ENCODE data around the gene BLNK. TPM values are rescaled to one million over a fixed set of nuclear protein-coding genes. Genes with fewer than 3 reads are reported as not detected.

Gene BLNK
- total and polyA plus RNA-seq, 9 of the 15 experiments (the other 6 are each of a cell fraction or from before 2014, with no cell fraction given) = not detected

DNA sequence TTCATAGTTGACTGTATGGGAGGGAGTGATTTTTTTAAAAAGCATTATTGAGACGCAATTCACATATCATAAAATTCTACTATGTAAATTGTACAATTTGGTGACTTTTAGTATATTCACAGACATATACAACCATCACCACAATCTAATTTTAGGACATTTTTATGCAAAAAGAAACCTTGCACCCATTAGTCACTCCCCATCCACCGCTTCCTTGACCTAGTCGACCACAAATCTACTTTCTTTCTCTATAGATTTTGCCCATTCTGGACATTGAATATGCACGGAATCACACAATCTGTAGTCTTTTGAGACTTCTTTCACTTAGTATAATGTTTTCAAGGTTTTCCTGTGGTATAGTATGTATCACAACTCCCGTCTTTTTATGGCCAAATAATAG lies 54.6 kb downstream of the BLNK start (continued):
- TF ChIP-seq ATF4 (CRISPR knock-in tag; IDR thresholded peaks at IDR 0.05) = no peak
- TF ChIP-seq THRA (IDR thresholded peaks at IDR 0.05) = no peak
- no peak for TF ChIP-seq KAT7 (CRISPR knock-in tag; IDR thresholded peaks at IDR 0.05; ENCODE audit: borderline replicate concordance)
- no peak for TF ChIP-seq ETS2 (tag; IDR thresholded peaks at IDR 0.05; ENCODE audit: borderline replicate concordance, poor library complexity, severe bottlenecking)

- no TSS peak for BruUV-seq (replicated peaks)
- in situ Hi-C loops (cut with MboI) (no loop called here), intact Hi-C loops (cut with micrococcal nuclease) (no loop called here)
- Histone ChIP-seq H3K36me3 (ENCODE audit: control insufficient read depth, insufficient read depth, low read length) (no peaks in the 10 kb centered on the region), H3K9me3 (replicated peaks; ENCODE audit: control insufficient read depth, insufficient read depth, low read depth, low read length) (no peaks in the 10 kb centered on the region), H3K4me2 (ENCODE audit: insufficient read depth, low read length) (no peak overlapping the region), H4K20me1 (replicated peaks; ENCODE audit: control insufficient read depth, insufficient read depth, low read length) (no peaks in the 10 kb centered on the region), H3K79me2 (ENCODE audit: control insufficient read depth, insufficient read depth, low read length) (no peaks in the 10 kb centered on the region), H3K9me1 (ENCODE audit: control insufficient read depth, insufficient read depth, low read length) (no peaks in the 10 kb centered on the region), H3K9ac (ENCODE audit: insufficient read depth in 1 of 2, low read depth in 2 of 2, low read length in 2 of 2) (no peak overlapping the region), H3K4me1 (replicated peaks in 1 of 2; ENCODE audit: control insufficient read depth in 2 of 2, insufficient read depth in 2 of 2, low read length in 2 of 2) (no peaks in the 10 kb centered on the region), H3K4me3 (no peak overlapping the region), H3K27me3 (ENCODE audit: control insufficient read depth in 2 of 2, insufficient read depth in 2 of 2, low read length in 2 of 2) (peaks cover 10 to 31% of the 10 kb centered on the region in 2 experiments; a peak in 4 of 5 replicates), H2AFZ (ENCODE audit: low read depth, low read length) (no peak overlapping the region), H3K27ac (ENCODE audit: extremely low read depth, low read depth, low read length) (no peak overlapping the region)
- ChIA-PET POLR2A (interaction anchor here (0.6 kb wide), 1 partner anchor 46 kb away, joined by 3 read pairs; no protein-coding TSS in a partner anchor), CTCF (ENCODE audit: low intra/inter-chr PET ratio) (no interaction called here)
- DNase-seq (ENCODE audit: extremely low read depth in 1 of 4, low spot score in 3 of 4) = no peak
- 9% methylated on average over 1 of the region's 1 CpG for WGBS (ENCODE audit: insufficient coverage, low coverage, missing lambda C conversion rate)
- ATAC-seq = no peak
- TF ChIP-seq DDX20 (tag; IDR thresholded peaks at IDR 0.05; ENCODE audit: low read depth) (no peak), SRSF3 (IDR thresholded peaks at IDR 0.05; ENCODE audit: insufficient read depth, low read length) (no peak), JUN (IDR thresholded peaks at IDR 0.05; ENCODE audit: borderline replicate concordance, low read depth, low read length) (no peak), JUN (CRISPR knock-in tag; IDR thresholded peaks at IDR 0.05; ENCODE audit: borderline replicate concordance) (no peak), KLF1 (tag; IDR thresholded peaks at IDR 0.05) (no peak)
- TF ChIP-seq, protein P1, sequence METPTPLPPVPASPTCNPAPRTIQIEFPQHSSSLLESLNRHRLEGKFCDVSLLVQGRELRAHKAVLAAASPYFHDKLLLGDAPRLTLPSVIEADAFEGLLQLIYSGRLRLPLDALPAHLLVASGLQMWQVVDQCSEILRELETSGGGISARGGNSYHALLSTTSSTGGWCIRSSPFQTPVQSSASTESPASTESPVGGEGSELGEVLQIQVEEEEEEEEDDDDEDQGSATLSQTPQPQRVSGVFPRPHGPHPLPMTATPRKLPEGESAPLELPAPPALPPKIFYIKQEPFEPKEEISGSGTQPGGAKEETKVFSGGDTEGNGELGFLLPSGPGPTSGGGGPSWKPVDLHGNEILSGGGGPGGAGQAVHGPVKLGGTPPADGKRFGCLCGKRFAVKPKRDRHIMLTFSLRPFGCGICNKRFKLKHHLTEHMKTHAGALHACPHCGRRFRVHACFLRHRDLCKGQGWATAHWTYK (CRISPR knock-in tag; IDR thresholded peaks at IDR 0.05) = no peak
- no peak for FAIRE-seq
Observed at GRCh38 chr10:96212911-96213310, 58.5 kb downstream of the BLNK start.

Data from K562 (cell line).